Inflammatory macrophage (primary cell): ENCODE measurements around the gene HDAC6.

Experiments
- DNase-seq, 2 donors: peaks; one replicate each; pipeline ENCODE4 v3.0.0-alpha.2; 2020 to 2022
- total RNA-seq, 18 experiments: gene quantifications; one replicate each; lab custom pipeline; 2026; ENCODE audit warnings: mixed read lengths in 6 of 18, inconsistent platforms in 2 of 18; lab: John Stamatoyannopoulos, UW

The HDAC6 gene
- total RNA-seq, result 28.5 to 81.3 (median 49.4) reads per million in 18 experiments

GRCh38 chrX:48801280-48802088, at the start of gene HDAC6:
HDAC6 (plus strand) TSS chrX:48802067; CDS start chrX:48802693, 626 bp downstream.
- DNase-seq, result peak; percentile 98

DNA sequence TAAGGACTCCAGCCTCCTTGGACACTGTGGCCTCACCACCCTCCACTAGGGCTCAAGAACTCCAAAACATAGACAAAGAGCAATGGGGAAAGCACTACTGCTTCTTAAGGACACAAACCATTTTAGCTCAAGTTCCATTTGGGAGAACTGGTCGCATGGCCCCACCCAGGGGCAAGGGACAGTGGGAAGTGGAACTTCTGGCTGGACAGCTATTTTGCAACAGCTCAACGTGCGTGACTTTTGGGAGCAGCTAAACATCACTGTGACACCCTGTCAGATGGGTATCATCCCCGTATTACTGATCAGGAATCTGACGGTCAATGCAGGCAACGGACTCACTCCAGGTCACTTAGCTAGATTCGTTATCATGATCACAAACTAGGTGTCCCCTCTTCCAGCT, 49.4 kb upstream of the HDAC6 start:
- DNase-seq, result peak; percentile 20 to 54

- DNase-seq, result no peak
These were observed 48.1 kb upstream of the HDAC6 start for GRCh38 chrX:48753708-48754228.

DNA sequence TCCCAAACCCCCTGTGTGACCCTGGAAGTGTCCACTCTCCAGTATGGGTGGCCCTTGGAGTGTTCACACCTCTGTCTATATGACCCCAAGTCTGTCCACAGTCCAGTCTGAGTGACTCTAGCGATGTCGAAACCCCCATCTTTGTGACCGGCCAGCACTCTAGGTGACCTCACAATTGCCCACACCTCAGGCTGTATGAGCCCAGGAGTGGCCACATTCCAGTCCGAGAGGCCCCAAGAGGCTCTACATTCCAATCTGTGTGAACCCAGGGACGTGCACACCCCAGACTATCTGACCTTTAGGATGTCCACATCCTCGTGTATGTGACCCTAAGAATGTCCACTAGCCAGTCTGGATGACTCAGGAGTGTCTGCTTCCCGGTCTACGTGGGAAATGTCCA, 47.6 kb upstream of the HDAC6 start:
- no peak for DNase-seq

- no peak for DNase-seq
These were observed 40.0 kb upstream of the HDAC6 start, which contains the start of gene GLOD5 for GRCh38 chrX:48761674-48762471. GLOD5 (plus strand) TSS chrX:48761747; CDS start chrX:48761791, 44 bp downstream.

GRCh38 chrX:48769230-48769629, 32.6 kb upstream of the HDAC6 start:
- DNase-seq, result no peak

DNA sequence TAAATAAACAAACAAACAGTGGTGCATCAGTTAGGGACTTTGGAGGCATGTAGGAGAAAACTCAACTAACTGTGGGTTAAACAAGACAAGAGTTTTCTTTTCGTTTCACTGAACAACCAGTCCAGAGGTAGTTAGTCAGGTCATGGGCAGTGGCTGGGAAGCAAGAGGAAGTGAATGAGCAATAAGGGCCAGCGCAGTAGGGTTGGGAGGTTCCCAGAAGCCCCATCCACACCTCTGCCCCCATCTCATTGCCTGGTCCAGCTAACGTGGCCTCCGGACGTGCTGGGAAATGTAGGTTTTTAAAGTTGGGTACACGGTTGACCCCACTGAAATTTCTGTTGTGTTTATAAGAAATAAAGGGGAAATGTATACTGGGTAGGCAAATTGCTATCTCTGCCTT, 31.6 kb upstream of the HDAC6 start:
- DNase-seq, result no peak

DNA sequence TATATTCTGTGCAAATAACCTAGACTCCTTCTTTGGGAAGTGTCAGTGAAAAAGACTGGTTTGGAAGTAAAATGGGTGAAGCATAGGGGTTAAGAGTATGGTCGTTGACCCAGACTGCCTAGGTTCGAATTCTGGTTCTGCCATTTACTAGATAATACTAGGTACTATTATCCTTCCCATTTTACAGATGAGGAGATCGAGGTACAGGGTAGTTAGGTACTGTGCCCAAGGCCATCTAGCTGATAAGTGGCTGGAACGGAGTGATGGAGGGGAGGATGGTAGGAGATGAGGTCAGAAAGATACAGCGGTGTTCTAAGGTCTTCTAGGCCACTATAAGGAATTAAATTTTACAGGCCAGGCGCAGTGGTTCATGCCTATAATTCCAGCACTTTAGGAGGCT, 29.3 kb upstream of the HDAC6 start:
- no peak for DNase-seq

GRCh38 chrX:48776818-48777439, 24.9 kb upstream of the HDAC6 start:
- no peak for DNase-seq

- no peak for DNase-seq
These were observed 22.5 kb upstream of the HDAC6 start for GRCh38 chrX:48779399-48779798.

DNA sequence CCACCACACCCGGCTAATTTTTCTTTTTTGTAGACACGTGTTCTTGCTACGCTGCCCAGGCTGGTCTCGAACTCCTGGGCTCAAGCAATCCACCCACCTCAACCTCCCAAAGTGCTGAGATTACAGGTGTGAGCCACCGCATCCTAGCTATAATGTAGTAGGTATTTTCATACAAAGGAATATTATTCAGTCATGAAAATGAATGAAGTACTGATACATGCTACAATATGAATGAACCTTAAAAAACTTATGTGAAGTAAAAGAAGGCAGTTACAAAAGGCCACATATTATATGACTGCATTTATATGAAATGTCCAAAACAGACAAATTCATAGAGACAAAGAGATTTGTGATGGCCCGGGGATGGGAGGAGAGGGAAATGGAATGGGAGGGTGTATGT, 20.2 kb upstream of the HDAC6 start:
- DNase-seq, result no peak

DNA sequence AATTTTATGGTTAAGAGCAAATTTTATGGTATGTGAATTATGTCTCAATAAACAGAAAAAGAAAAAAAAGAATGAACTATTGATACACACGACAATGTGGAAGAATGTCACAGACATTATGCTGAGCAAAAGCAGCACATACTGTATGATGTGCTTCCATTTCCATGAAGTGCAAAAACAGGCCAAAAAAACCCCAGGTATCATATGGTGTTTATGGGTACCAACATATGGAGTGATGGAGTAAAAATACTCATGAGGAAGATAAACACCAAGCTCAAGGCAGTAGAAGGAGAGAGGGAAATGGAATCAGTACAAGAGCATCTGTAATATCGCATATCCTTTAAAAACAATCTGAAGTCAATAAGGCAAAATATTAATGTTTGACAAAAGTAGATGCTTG, 19.7 kb upstream of the HDAC6 start:
- no peak for DNase-seq

DNA sequence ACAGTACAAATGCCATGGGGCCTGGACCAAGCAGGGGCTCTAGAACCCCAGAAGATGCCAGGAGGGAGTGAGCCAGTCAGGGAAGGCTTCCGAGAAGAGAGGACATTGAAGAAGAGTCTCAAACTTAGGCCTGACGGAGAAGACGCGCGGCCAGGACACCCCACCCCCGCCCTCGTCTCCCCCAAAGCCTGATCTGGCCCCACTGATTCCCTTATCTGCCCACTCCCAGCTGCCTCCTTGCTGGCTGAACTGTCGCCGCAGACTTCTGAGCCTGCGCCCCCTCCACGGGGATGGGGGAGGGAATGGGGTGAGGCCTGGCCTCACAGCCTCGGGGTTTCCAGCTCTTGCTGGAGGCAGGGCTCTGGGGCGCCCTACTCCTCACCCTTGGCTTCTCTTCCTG, 19.1 kb upstream of the HDAC6 start:
- no peak for DNase-seq

DNA sequence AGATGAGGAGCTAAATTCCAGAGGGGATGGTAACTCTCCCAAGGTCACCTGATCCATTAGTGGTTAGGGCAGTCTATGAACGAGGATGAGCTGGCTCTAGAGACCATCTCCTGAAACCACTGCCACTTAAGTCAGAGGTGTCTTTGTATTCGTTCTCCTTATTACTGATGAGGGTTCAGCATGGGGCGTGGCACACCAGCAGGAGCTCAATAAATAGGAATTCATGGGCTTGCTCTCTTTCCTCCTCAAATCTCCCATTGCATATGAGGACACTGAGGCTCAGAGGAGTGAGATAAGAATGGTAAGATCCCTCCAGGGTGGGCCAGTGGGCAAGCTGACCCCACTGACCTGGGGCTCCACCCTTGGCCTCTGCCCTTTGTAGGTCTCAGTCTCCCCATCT, 17.1 kb upstream of the HDAC6 start:
- no peak for DNase-seq

GRCh38 chrX:48785186-48785539, 16.7 kb upstream of the HDAC6 start:
- no peak for DNase-seq

DNA sequence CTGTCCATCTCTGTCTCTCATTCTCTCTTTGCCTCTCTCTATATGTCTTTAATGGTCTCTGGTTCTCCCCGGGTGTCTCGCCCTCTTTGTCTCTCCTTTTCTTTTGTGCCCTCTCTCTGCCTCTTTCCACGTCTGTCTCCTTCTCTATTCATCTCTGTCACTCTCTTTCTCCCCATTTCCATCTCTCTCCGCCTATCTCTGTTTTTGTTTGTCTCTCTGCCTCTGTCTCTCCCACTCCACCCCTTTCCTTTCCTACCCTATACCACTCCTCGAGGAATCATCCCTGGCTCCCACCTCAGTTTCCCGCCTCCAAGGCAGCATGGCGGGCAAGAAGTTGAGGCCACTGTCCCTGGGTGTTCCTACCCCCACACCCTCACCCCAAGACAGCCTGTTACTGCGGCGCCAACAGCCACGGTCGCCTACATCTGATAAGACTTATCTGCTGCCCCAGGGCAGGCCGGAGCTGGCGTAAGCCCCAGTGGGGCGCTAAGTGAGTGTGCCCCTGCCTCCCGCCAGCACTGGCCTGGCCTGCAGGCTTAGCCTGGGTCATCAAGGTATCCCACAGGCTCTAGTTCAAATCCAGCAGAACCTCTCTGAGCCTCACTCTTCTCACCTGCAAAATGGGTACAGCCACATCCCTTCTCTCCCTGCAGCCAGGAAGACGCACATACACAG, 16.2 kb upstream of the HDAC6 start:
- no peak for DNase-seq

DNA sequence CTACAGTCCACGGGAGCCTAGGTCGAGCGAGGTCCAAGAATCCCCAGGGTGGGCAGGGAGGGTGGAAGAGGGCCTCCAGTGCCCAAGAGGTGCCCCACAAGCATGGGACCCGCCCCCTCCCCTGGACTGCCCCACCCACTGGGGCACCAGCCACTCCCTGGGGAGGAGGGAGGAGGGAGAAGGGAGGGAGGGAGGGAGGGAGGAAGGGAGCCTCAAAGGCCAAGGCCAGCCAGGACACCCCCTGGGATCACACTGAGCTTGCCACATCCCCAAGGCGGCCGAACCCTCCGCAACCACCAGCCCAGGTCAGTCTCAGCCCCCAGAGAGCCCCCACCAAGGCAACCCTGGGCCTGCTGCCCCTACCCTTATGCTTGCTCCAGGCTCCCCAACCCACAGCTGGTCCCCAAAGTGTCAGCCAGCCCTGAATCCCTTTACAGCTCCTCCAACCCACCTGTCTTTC, 15.5 kb upstream of the HDAC6 start, which contains the start of gene GATA1:
Gene GATA1, plus strand, starts transcription at position 250 of the 460 bp plus-strand sequence. CDS start 4,520 bp downstream, outside the sequence.
- DNase-seq, result no peak

- no peak for DNase-seq
These were observed 14.9 kb upstream of the HDAC6 start for GRCh38 chrX:48786825-48787504.

DNA sequence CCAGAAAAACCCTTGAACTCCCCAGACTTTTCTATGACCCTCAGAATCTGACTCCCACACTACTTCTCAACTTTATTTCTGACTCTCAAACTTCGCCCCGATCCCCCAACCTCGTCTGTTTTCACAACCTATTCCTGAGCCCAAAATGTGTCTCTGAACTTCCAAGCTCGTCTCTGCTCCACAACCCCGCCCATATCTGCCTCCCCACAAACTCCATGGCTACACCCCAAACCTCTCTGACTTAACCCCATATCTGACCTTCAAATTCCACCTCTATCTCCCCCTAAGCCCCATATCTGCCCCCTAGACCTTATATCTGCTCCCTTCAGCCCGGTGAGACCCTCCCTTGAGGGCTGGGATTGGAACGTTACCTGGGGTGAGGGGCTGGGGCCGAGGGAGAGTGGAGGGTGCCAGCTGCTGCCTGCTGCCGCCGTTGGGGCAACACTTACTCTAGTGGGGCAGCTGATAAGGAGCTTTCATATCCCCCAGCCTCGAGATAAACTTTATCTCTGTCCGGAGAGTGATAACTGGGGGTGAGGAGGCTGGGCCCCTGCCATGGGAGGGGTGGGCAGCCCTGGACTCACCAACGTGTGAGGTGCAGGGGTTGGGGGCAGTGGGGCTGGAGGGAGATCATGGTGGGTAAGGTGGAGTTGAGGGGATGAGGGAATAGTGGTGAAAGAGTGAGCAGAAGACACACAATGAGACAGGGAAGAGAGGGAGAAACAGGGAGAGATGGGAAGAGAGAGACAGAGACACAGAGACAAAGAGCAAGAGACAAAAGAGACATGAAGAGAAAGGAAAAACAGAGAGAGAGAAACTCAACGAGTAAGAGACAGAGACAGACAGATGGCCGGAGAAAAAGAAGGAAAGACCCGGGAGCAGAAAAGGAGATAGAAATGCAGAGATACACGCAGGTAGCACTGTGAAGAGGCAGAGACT, 14.1 kb upstream of the HDAC6 start:
- DNase-seq, result no peak
